Transverse colon (tissue), 4 donors: ENCODE data around the gene PRKAG3. TPM values are rescaled to one million over a fixed set of nuclear protein-coding genes. Genes with fewer than 3 reads are reported as not detected.

ENCODE experiments used
- DNase-seq: peaks from one replicate; pipeline ENCODE4 v3.0.0-alpha.2; 2019
- H3K27ac ChIP-seq, 4 donors: fragments of 200-600 bp; sonication (generic); 2 replicates each; pipeline ENCODE4 v1.5.1; 2016 to 2018; ENCODE audit warnings: inconsistent platforms in 4 of 4
- H3K27me3 ChIP-seq: fragments of 200-600 bp; sonication (generic); 2 replicates; pipeline ENCODE4 v1.5.1; 2017; ENCODE audit warnings: inconsistent platforms
- H3K36me3 ChIP-seq, 4 donors: fragments of 200-600 bp; sonication (generic); 2 replicates each; pipeline ENCODE4 v1.5.1; 2017 to 2019; ENCODE audit warnings: inconsistent platforms in 4 of 4
- H3K4me1 ChIP-seq, 4 donors: fragments of 200-600 bp; sonication (generic); 2 replicates each; pipeline ENCODE4 v1.5.1; 2017 to 2020; ENCODE audit warnings: inconsistent platforms in 4 of 4
- H3K4me3 ChIP-seq, 4 donors: fragments of 200-600 bp; sonication (generic); 1 replicate in 1 of 4; 2 replicates in 3 of 4; pipeline versions ENCODE4 v1.5.1 to v1.6.1; 2017 to 2019; ENCODE audit warnings: inconsistent platforms in 4 of 4
- H3K9me3 ChIP-seq, 2 donors: fragments of 200-600 bp; sonication (generic); 2 replicates each; pipeline ENCODE4 v1.5.1; 2017 to 2019; ENCODE audit warnings: inconsistent platforms in 2 of 2
- EP300 ChIP-seq: sonication (generic); formaldehyde crosslinking; IDR thresholded peaks from one replicate; pipeline ENCODE4 v1.6.1; 2017; ENCODE audit warnings: antibody characterized with exemption, low read depth
- POLR2A ChIP-seq: fragments of 450-650 bp; IDR thresholded peaks from one replicate; pipeline ENCODE4 v1.6.1; 2016; ENCODE audit warnings: antibody characterized with exemption, mild to moderate bottlenecking, moderate library complexity
- POLR2AphosphoS5 ChIP-seq, 3 donors: sonication (generic); formaldehyde crosslinking; IDR thresholded peaks; one replicate each; pipeline ENCODE4 v1.6.1; 2016; ENCODE audit warnings: antibody characterized with exemption in 3 of 3
- WGBS, 2 donors: methylation state at CpG; one replicate each; pipeline ENCODE4 v1.1.5; 2018; ENCODE audit warnings: low coverage in 1 of 2; 5-methylcytosine and 5-hydroxymethylcytosine counted together
- in situ Hi-C, 4 donors: fragments of 200-750 bp; cut with MboI; loops; one replicate each; pipeline versions ENCODE4 v1.15.0 to v1.15.1; 2017; ENCODE audit warnings: low sequenced_read_pairs in 3 of 4, low pct_ligation_motif_present in 1 of 4, low pct_unique_long_range_greater_than_20kb in 1 of 4
- intact Hi-C: fragments of 100-400 bp; cut with DNase I; formaldehyde crosslinking; loops from one replicate; pipeline ENCODE4 v1.15.1; 2023; ENCODE audit warnings: low total_unique reads
- total RNA-seq, 4 donors: library from RNA; depleted of rRNA; stranded (reverse); fragments of >200 nt; gene quantifications; one replicate each; pipeline ENCODE4 v1.1.0, GENCODE V29; 2016
- TF ChIP-seq, protein P1 (sequence below), 5 experiments: fragments of 200-600 bp in 3 of 5; fragments of 450-650 bp in 2 of 5; sonication (generic) in 3 of 5; IDR thresholded peaks; 1 replicate in 2 of 5; 2 replicates in 3 of 5; pipeline ENCODE4 v1.5.1; 2016 to 2017; ENCODE audit warnings: antibody characterized with exemption in 5 of 5, inconsistent platforms in 3 of 5, mild to moderate bottlenecking in 2 of 5, moderate library complexity in 1 of 5

The PRKAG3 gene
- total RNA-seq, 4 donors from 2014 or later = not detected

GRCh38 chr2:218812096-218812815 lies 19.3 kb downstream of the PRKAG3 start:
- intact Hi-C loops = no loop called here

DNA sequence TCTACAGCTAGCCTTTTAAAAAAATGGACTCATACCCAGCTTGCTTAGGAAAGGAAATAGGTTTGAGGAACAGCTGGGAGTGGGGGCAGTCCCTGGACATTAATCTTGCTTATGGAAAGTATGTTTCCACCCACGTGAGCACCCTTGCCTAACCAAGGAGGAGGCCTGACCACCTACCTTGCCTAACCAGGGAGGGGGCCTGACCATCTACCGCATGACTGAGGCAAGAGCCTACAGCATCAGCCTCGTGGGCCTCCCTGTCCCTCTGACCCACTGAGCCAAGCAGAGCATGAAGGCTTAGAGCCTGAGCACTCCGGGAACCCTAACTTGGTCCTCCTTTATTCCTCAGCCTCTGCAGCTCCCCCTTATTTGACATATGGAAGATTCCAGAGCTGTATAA lies 20.2 kb downstream of the PRKAG3 start:
- no peak for TF ChIP-seq POLR2A
- no peak for TF ChIP-seq EP300
- no peak for TF ChIP-seq POLR2AphosphoS5 (IDR thresholded peaks at IDR 0.05)
- TF ChIP-seq, protein P1, sequence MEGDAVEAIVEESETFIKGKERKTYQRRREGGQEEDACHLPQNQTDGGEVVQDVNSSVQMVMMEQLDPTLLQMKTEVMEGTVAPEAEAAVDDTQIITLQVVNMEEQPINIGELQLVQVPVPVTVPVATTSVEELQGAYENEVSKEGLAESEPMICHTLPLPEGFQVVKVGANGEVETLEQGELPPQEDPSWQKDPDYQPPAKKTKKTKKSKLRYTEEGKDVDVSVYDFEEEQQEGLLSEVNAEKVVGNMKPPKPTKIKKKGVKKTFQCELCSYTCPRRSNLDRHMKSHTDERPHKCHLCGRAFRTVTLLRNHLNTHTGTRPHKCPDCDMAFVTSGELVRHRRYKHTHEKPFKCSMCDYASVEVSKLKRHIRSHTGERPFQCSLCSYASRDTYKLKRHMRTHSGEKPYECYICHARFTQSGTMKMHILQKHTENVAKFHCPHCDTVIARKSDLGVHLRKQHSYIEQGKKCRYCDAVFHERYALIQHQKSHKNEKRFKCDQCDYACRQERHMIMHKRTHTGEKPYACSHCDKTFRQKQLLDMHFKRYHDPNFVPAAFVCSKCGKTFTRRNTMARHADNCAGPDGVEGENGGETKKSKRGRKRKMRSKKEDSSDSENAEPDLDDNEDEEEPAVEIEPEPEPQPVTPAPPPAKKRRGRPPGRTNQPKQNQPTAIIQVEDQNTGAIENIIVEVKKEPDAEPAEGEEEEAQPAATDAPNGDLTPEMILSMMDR (IDR thresholded peaks at IDR 0.05) = no peak
- Histone ChIP-seq H3K27me3 (no peaks in the 10 kb centered on the region), H3K36me3 (peaks cover 0 to 10% (median 0%) of the 10 kb centered on the region in 4 donors), H3K27ac (no peak overlapping the region), H3K9me3 (no peaks in the 10 kb centered on the region), H3K4me1 (peaks cover 0 to 24% (median 10%) of the 10 kb centered on the region in 4 donors), H3K4me3 (no peak overlapping the region)
- 75 to 80% methylated on average over 1 to 4 of the region's 4 CpGs for WGBS, 2 donors
- intact Hi-C loops = no loop called here
- no peak for DNase-seq
- in situ Hi-C loops = no loop called here

More at GRCh38 chr2:218812096-218812815, 19.3 kb downstream of the PRKAG3 start:
- Histone ChIP-seq H3K4me3 (no peak overlapping the region), H3K27me3 (no peaks in the 10 kb centered on the region), H3K4me1 (peaks cover 0 to 16% (median 10%) of the 10 kb centered on the region in 4 donors), H3K36me3 (peaks cover 0 to 10% (median 0%) of the 10 kb centered on the region in 4 donors), H3K27ac (no peak overlapping the region), H3K9me3 (no peaks in the 10 kb centered on the region)
- no peak for DNase-seq
- 94% methylated on average over 21 of the region's 21 CpGs; no CpG with 5 or more reads in 1 of the 2 donors for whole genome bisulfite sequencing, 2 donors
- TF ChIP-seq EP300 (no peak), POLR2AphosphoS5 (IDR thresholded peaks at IDR 0.05) (no peak), POLR2A (no peak)
- in situ Hi-C loops = no loop called here

GRCh38 chr2:218810256-218810655 lies 21.3 kb downstream of the PRKAG3 start:
- TF ChIP-seq, protein P1 (IDR thresholded peaks at IDR 0.05) = no peak
- TF ChIP-seq POLR2A (no peak), EP300 (no peak), POLR2AphosphoS5 (IDR thresholded peaks at IDR 0.05) (no peak)
- intact Hi-C loops (no loop called here), in situ Hi-C loops (no loop called here)
- Histone ChIP-seq H3K4me1 (peaks cover 3 to 26% (median 13%) of the 10 kb centered on the region in 4 donors), H3K4me3 (no peak overlapping the region), H3K36me3 (peaks cover 0 to 7% (median 0%) of the 10 kb centered on the region in 4 donors), H3K9me3 (no peaks in the 10 kb centered on the region), H3K27ac (no peak overlapping the region), H3K27me3 (no peaks in the 10 kb centered on the region)
- 76 to 83% methylated on average over 2 of the region's 2 CpGs for WGBS, 2 donors
- no peak for DNase-seq

DNA sequence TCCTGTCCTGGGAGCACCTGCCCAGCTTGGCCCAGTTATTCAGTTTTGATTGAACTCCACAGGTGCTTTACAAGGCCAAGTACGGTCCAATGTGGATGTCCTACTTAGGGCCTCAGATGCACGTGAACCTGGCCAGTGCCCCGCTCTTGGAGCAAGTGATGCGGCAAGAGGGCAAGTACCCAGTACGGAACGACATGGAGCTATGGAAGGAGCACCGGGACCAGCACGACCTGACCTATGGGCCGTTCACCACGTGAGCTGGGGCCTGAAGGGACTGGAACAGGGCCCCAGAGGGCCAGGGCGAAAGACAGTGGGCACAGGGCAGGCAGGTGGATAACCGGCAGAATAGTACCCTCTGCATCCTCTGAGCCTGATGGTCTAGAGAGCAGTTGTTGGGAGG lies 22.1 kb downstream of the PRKAG3 start:
- no peak overlapping the region for H3K4me3 ChIP-seq
- H3K27me3 ChIP-seq = no peaks in the 10 kb centered on the region
- no peak for DNase-seq
- H3K9me3 ChIP-seq = no peaks in the 10 kb centered on the region
- no peak overlapping the region for H3K27ac ChIP-seq
- intact Hi-C loops (no loop called here), in situ Hi-C loops (no loop called here)
- TF ChIP-seq, protein P1 (IDR thresholded peaks at IDR 0.05) = no peak
- TF ChIP-seq POLR2AphosphoS5 (IDR thresholded peaks at IDR 0.05) = no peak
- TF ChIP-seq POLR2A = no peak
- no peak for TF ChIP-seq EP300
- peaks cover 0 to 7% (median 0%) of the 10 kb centered on the region in 4 donors for H3K36me3 ChIP-seq
- WGBS, 2 donors = 80 to 90% methylated on average over 1 to 12 of the region's 12 CpGs
- H3K4me1 ChIP-seq = peaks cover 3 to 28% (median 10%) of the 10 kb centered on the region in 4 donors
